GM12878 (cell line): ENCODE data around the gene KCNS1. TPM values are rescaled to one million over a fixed set of nuclear protein-coding genes. Genes with fewer than 3 reads are reported as not detected.

ENCODE experiments used
- ATAC-seq: fragments of 200-7000 bp; cut with Tn5 transposase; 3 replicates; pipeline ENCODE4 v1.9.1; 2020; ENCODE audit warnings: mild to moderate bottlenecking, moderate library complexity
- BruUV-seq: library from RNA; stranded (reverse); fragments of 400-500 nt; replicated peaks from 2 replicates; lab custom pipeline; 2021; lab: Mats Ljungman, UMichigan
- CTCF ChIA-PET: fragments of 300-600 bp; sonication (Branson Sonifier 250); formaldehyde crosslinking; extraction: SDS; loops from one replicate; lab custom pipeline; 2021; ENCODE audit warnings: inconsistent platforms; lab: Yijun Ruan, JAX
- POLR2A ChIA-PET: fragments of 350-600 bp; formaldehyde crosslinking; extraction: SDS; loops from one replicate; lab custom pipeline; 2021; ENCODE audit warnings: inconsistent platforms; lab: Charles Lee
- RAD21 ChIA-PET: fragments of 300-600 bp; sonication (Branson Sonifier 250); formaldehyde crosslinking; loops from one replicate; lab custom pipeline; 2023; ENCODE audit warnings: antibody characterized with exemption; ENCODE audit not compliant: unreplicated experiment; lab: Charles Lee
- SMC1A ChIA-PET: fragments of 300-600 bp; sonication (Branson Sonifier 250); formaldehyde crosslinking; loops from one replicate; lab custom pipeline; 2023; ENCODE audit not compliant: unreplicated experiment, uncharacterized antibody; lab: Charles Lee
- DNase-seq: peaks from one replicate; pipeline ENCODE4 v3.0.0-alpha.2; 2011; ENCODE audit warnings: low read depth, low spot score
- FAIRE-seq: peaks from 3 replicates; lab custom pipeline; 2011; peaks lifted over from hg19 to GRCh38; lab: Jason Lieb, UNC
- H2AFZ ChIP-seq: 2 replicates; pipeline ENCODE4 v1.6.0; 2011; ENCODE audit warnings: low read depth, low read length, control low read depth; ENCODE audit not compliant: control insufficient read depth
- H3K27ac ChIP-seq: 2 replicates; pipeline ENCODE4 v1.5.1; 2011; ENCODE audit warnings: control low read depth; ENCODE audit not compliant: control insufficient read depth, insufficient read depth
- H3K27me3 ChIP-seq, 2 experiments: replicated peaks in 1 of 2; 2 replicates each; pipeline versions ENCODE4 v1.6.0 to v1.6.1; 2011; ENCODE audit warnings: low read length in 1 of 2; ENCODE audit not compliant: control insufficient read depth in 2 of 2, insufficient read depth in 2 of 2
- H3K36me3 ChIP-seq, 2 experiments: 2 replicates each; pipeline ENCODE4 v1.5.1; 2011; ENCODE audit warnings: low read length in 1 of 2; ENCODE audit not compliant: control insufficient read depth in 2 of 2, insufficient read depth in 2 of 2
- H3K4me1 ChIP-seq: 2 replicates; pipeline ENCODE4 v1.6.1; 2011; ENCODE audit warnings: mild to moderate bottlenecking, low read length, moderate library complexity, mixed read lengths; ENCODE audit not compliant: control insufficient read depth, insufficient read depth
- H3K4me2 ChIP-seq: 2 replicates; pipeline ENCODE4 v1.6.0; 2011; ENCODE audit warnings: control low read depth; ENCODE audit not compliant: control insufficient read depth, insufficient read depth
- H3K4me3 ChIP-seq: fragments of 200-600 bp; sonication (generic); 2 replicates; pipeline ENCODE4 v1.5.1; 2016
- H3K79me2 ChIP-seq: 2 replicates; pipeline ENCODE4 v1.6.0; 2011; ENCODE audit warnings: low read length; ENCODE audit not compliant: control insufficient read depth, insufficient read depth
- H3K9ac ChIP-seq: 2 replicates; pipeline ENCODE4 v1.8.0; 2011; ENCODE audit warnings: low read length, control low read depth, mixed read lengths; ENCODE audit not compliant: control insufficient read depth, insufficient read depth
- H3K9me3 ChIP-seq: replicated peaks from 3 replicates; pipeline ENCODE4 v1.5.1; 2011; ENCODE audit warnings: mild to moderate bottlenecking, low read length; ENCODE audit not compliant: control insufficient read depth, insufficient read depth
- H4K20me1 ChIP-seq: 2 replicates; pipeline ENCODE4 v1.6.0; 2011; ENCODE audit not compliant: control insufficient read depth, insufficient read depth
- CBX3 ChIP-seq: fragments of 200-600 bp; sonication (generic); IDR thresholded peaks from 2 replicates; pipeline ENCODE4 v1.6.1; 2016; ENCODE audit warnings: low read depth, borderline replicate concordance
- CREM ChIP-seq: IDR thresholded peaks from 2 replicates; pipeline ENCODE4 v1.6.1; 2014; ENCODE audit warnings: antibody characterized with exemption, low read depth
- IKZF1 ChIP-seq: fragments of 450-650 bp; conservative IDR thresholded peaks from 2 replicates; pipeline ENCODE4 v1.6.1; 2017; ENCODE audit warnings: antibody characterized with exemption, mild to moderate bottlenecking
- IKZF2 ChIP-seq, 2 experiments: fragments of 450-650 bp; IDR thresholded peaks; 2 replicates each; pipeline ENCODE4 v1.6.1; 2017; ENCODE audit warnings: mild to moderate bottlenecking in 2 of 2, moderate library complexity in 2 of 2
- NBN ChIP-seq: fragments of 450-650 bp; IDR thresholded peaks from 2 replicates; pipeline ENCODE4 v1.6.1; 2016
- NFYB ChIP-seq: IDR thresholded peaks from 2 replicates; pipeline ENCODE4 v1.6.1; 2011; ENCODE audit warnings: low read depth, mild to moderate bottlenecking, low read length, improper control_type of control experiment, moderate library complexity; ENCODE audit not compliant: insufficient read depth
- POLR2AphosphoS5 ChIP-seq: IDR thresholded peaks from 2 replicates; pipeline ENCODE4 v1.6.1; 2011; ENCODE audit warnings: mild to moderate bottlenecking, low read length, inconsistent platforms
- RB1 ChIP-seq: fragments of 450-650 bp; formaldehyde crosslinking; IDR thresholded peaks from 2 replicates; pipeline ENCODE4 v1.6.1; 2017; ENCODE audit warnings: mild to moderate bottlenecking, borderline replicate concordance
- RFX5 ChIP-seq: IDR thresholded peaks from 2 replicates; pipeline ENCODE4 v1.6.1; 2011; ENCODE audit warnings: low read depth, low read length, improper control_type of control experiment
- RUNX3 ChIP-seq: IDR thresholded peaks from 2 replicates; pipeline ENCODE4 v1.6.1; 2012; ENCODE audit warnings: low read length, inconsistent platforms
- SP1 ChIP-seq: IDR thresholded peaks from one replicate; pipeline ENCODE4 v1.6.1; 2011; ENCODE audit warnings: low read depth, low read length
- SREBF2 ChIP-seq: IDR thresholded peaks from 2 replicates; pipeline ENCODE4 v1.6.1; 2012; ENCODE audit warnings: mild to moderate bottlenecking, low read length
- TAF1 ChIP-seq: IDR thresholded peaks from 2 replicates; pipeline ENCODE4 v1.6.1; 2011; ENCODE audit warnings: mild to moderate bottlenecking, low read depth, low read length, borderline replicate concordance
- TCF12 ChIP-seq: IDR thresholded peaks from 2 replicates; pipeline ENCODE4 v1.6.1; 2011; ENCODE audit warnings: low read depth, mild to moderate bottlenecking, low read length
- TCF3 ChIP-seq: IDR thresholded peaks from 2 replicates; pipeline ENCODE4 v1.6.1; 2012; ENCODE audit warnings: low read depth, mild to moderate bottlenecking, low read length, borderline replicate concordance; ENCODE audit not compliant: insufficient read depth
- ZZZ3 ChIP-seq: IDR thresholded peaks from 2 replicates; pipeline ENCODE4 v1.6.1; 2011; ENCODE audit warnings: low read depth; ENCODE audit not compliant: control insufficient read depth, insufficient read length
- WGBS: methylation state at CpG from one replicate; pipeline ENCODE4 v1.1.6; 2016; ENCODE audit warnings: low lambda C conversion rate; ENCODE audit not compliant: insufficient replicate concordance, insufficient coverage; ENCODE audit errors: missing lambda C conversion rate; 5-methylcytosine and 5-hydroxymethylcytosine counted together
- in situ Hi-C: fragments of 300-500 bp; cut with MboI; formaldehyde crosslinking; loops from 9 replicates; pipeline ENCODE4 v1.14.3; 2018; ENCODE audit warnings: mixed read lengths
- intact Hi-C: fragments of 100-400 bp; cut with micrococcal nuclease; formaldehyde crosslinking; loops from one replicate; pipeline ENCODE4 v1.14.2; 2022; ENCODE audit not compliant: unreplicated experiment
- polyA plus RNA-seq, 11 experiments: library from polyadenylated mRNA; depleted of rRNA in 4 of 11; unstranded in 6 of 11; stranded (reverse) in 5 of 11; fragments of >200 nt; fragmentation: Nextera tagmentation in 4 of 11; fragmentation: Illumina TruSeq in 1 of 11; extraction: Ambion mirVana in 4 of 11; extraction: Trizol in 1 of 11; gene quantifications; 1 replicate in 1 of 11; 2 replicates in 10 of 11; pipeline versions ENCODE4 v1.2.1 to v1.2.3, GENCODE V29; 2011 to 2016; ENCODE audit warnings: inconsistent platforms in 2 of 11, missing spikeins in 2 of 11, low read depth in 1 of 11
- total RNA-seq, 4 experiments: library from RNA; depleted of rRNA in 3 of 4; stranded (reverse); fragments of >200 nt in 3 of 4; fragmentation: Illumina TruSeq in 1 of 4; extraction: Trizol in 1 of 4; gene quantifications; 2 replicates each; pipeline versions ENCODE4 v1.2.1 to v1.2.3, GENCODE V29; 2013 to 2021
- TF ChIP-seq, protein P1 (sequence below): fragments of 450-650 bp; IDR thresholded peaks from 2 replicates; pipeline ENCODE4 v1.6.1; 2016; ENCODE audit warnings: mild to moderate bottlenecking
- TF ChIP-seq, protein P2 (sequence below): IDR thresholded peaks from 2 replicates; pipeline ENCODE4 v1.6.1; 2011; ENCODE audit warnings: borderline replicate concordance, low read depth, mild to moderate bottlenecking, moderate library complexity, mixed read lengths, low read length; ENCODE audit not compliant: insufficient read depth; ENCODE audit errors: extremely low read length

The KCNS1 gene
- total and polyA plus RNA-seq, 10 of the 15 experiments (the other 5 are each of a cell fraction or from before 2014, with no cell fraction given), result not detected

DNA sequence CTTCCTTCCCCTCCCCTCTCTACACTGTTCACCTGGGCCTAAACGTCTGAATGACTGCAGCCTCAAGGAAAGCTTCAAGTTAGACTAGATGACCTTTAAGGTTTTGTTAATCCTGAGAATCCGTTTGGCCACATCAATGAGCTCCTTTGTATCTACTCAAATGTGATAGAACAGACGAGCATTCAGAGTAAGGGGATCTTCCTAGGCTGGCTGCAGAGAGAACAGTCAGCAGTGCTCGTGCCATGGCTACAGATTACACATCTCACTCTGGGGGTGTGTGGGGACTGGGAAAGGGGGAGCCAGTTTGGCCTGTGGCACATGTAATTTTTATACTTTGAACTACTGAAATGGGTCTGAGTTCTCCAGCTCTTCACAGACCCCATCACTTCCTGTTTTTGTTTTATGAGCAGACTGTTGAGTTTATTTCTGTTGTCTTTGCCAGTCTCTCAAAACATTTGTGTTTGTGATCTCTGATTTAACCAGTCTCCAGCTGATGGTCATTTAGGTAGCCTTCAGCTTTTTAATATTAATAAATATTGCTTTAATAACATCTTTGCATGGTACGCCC is 50.9 kb downstream of the KCNS1 start (continued):
- no peak for TF ChIP-seq TCF3
- TF ChIP-seq NBN, result no peak
- TF ChIP-seq IKZF1, result no peak; the same call in 1 of the 2 replicates
- peak; percentile 82 for TF ChIP-seq RFX5
- no peak for TF ChIP-seq SREBF2
- 0 out of 4 replicates have a peak, but pooled peaks of 1 of the 2 experiments have one; percentile 17 for TF ChIP-seq IKZF2 (IDR thresholded peaks at IDR 0.05)
- TF ChIP-seq CREM, result no peak
- TF ChIP-seq TAF1, result no peak
- TF ChIP-seq POLR2AphosphoS5, result peak; percentile 34; the same call in 1 of the 2 replicates
- no peak for TF ChIP-seq NFYB
- TF ChIP-seq RUNX3, result peak; percentile 29; the same call in 1 of the 2 replicates

DNA sequence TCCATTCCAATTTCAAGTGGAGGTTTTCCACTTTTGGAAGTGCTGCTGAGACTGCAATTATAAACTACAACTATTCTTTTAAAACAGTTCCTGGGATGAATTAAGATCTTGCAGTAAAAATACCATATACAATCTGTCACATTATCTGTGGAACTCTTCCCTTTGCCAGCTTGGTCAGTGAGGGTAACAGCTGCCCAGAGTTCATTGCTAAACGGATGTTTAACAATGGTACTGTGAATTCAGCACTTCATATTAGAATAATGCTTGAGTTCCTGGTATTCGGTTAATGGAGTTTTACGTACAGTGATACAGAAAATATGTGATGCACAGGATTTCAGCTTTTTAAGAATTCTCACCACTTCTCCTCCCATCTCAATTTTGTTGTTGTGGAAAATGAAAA is 51.5 kb downstream of the KCNS1 start:
- 97% methylated on average over 3 of the region's 3 CpGs for WGBS
- H3K4me2 ChIP-seq, result no peak overlapping the region
- peaks cover 32% of the 10 kb centered on the region for H3K79me2 ChIP-seq
- ChIA-PET RAD21 (interaction anchor here (0.6 to 4.3 kb wide), 9 partner anchors 11 to 721 kb away, joined by 3 to 47 read pairs (median 6); partner anchors contain the start of gene TOMM34), SMC1A (interaction anchor here (0.8 to 6.9 kb wide), 17 partner anchors 9 to 242 kb away, joined by 3 to 82 read pairs (median 6); partner anchors contain the start of genes PABPC1L and STK4), POLR2A (interaction anchor here (0.9 to 2.0 kb wide), 3 partner anchors 14 to 79 kb away, joined by 3 to 5 read pairs (median 4); no protein-coding TSS in a partner anchor), CTCF (interaction anchor here (0.8 to 8.5 kb wide), 16 partner anchors 8 to 387 kb away, joined by 3 to 91 read pairs (median 4); partner anchors contain the start of gene SYS1)
- H3K4me1 ChIP-seq, result peaks cover 44% of the 10 kb centered on the region
- in situ Hi-C loops, result no loop called here
- H3K27ac ChIP-seq, result peak overlapping the region; percentile 24; the same call in 1 of the 2 replicates
- H3K9me3 ChIP-seq, result no peaks in the 10 kb centered on the region
- no peak overlapping the region for H3K9ac ChIP-seq
- BruUV-seq, result no TSS peak
- peaks cover 2 to 11% of the 10 kb centered on the region in 2 experiments for H3K36me3 ChIP-seq
- H2AFZ ChIP-seq, result no peak overlapping the region
- intact Hi-C loops, result no loop called here
- no peaks in the 10 kb centered on the region for H3K27me3 ChIP-seq
- no peak for ATAC-seq
- FAIRE-seq, result no peak
- H4K20me1 ChIP-seq, result peaks cover 1% of the 10 kb centered on the region; the same call in 1 of the 2 replicates
- DNase-seq, result no peak
- H3K4me3 ChIP-seq, result no peak overlapping the region
- TF ChIP-seq NBN (no peak), TCF12 (no peak), TCF3 (no peak), CBX3 (no peak), RUNX3 (no peak), RB1 (no peak), SP1 (no peak), ZZZ3 (no peak)
- TF ChIP-seq, protein P1, sequence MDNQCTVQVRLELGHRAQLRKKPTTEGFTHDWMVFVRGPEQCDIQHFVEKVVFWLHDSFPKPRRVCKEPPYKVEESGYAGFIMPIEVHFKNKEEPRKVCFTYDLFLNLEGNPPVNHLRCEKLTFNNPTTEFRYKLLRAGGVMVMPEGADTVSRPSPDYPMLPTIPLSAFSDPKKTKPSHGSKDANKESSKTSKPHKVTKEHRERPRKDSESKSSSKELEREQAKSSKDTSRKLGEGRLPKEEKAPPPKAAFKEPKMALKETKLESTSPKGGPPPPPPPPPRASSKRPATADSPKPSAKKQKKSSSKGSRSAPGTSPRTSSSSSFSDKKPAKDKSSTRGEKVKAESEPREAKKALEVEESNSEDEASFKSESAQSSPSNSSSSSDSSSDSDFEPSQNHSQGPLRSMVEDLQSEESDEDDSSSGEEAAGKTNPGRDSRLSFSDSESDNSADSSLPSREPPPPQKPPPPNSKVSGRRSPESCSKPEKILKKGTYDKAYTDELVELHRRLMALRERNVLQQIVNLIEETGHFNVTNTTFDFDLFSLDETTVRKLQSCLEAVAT, result no peak
- TF ChIP-seq, protein P2, sequence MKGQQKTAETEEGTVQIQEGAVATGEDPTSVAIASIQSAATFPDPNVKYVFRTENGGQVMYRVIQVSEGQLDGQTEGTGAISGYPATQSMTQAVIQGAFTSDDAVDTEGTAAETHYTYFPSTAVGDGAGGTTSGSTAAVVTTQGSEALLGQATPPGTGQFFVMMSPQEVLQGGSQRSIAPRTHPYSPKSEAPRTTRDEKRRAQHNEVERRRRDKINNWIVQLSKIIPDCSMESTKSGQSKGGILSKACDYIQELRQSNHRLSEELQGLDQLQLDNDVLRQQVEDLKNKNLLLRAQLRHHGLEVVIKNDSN, result no peak
